Adrenal gland (tissue), 5 donors: Measurements from ENCODE around the gene MTHFD1L.

Experiments
- POLR2A ChIP-seq, 2 donors: fragments of 450-650 bp; IDR thresholded peaks; one replicate each; pipeline ENCODE4 v1.6.1; 2017; ENCODE audit warnings: antibody characterized with exemption in 2 of 2, mild to moderate bottlenecking in 2 of 2, moderate library complexity in 1 of 2
- TF ChIP-seq, protein P1 (sequence below), 6 experiments: fragments of 450-650 bp in 4 of 6; fragments of 200-600 bp in 2 of 6; sonication (generic) in 1 of 6; IDR thresholded peaks; 1 replicate in 5 of 6; 2 replicates in 1 of 6; pipeline versions ENCODE4 v1.5.1 to v1.8.0; 2016 to 2021; ENCODE audit warnings: antibody characterized with exemption in 6 of 6, mild to moderate bottlenecking in 2 of 6, moderate library complexity in 1 of 6
- donor health status: DM: no; HTN: no; CAD: no.

DNA sequence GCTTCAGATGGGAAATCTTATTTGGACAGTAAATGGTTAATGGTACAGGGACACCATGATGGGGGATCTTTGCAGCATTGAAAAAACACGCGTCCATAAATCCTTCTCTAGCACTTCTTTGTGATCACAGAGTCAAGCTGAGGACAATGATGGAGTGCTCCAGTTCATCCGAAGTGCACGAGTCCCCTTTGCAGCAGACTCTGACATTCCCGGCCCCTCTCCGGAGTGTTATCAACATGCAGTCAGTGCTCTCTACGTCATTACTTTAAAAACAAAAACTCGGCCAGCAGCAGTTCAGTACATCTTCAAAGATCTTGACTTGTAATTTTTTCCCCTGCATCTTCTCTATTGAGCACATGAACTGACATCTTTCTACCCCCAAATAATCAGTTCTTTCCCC lies 188.8 kb downstream of the MTHFD1L start:
- TF ChIP-seq POLR2A (IDR thresholded peaks at IDR 0.05): no peak
- TF ChIP-seq, protein P1, sequence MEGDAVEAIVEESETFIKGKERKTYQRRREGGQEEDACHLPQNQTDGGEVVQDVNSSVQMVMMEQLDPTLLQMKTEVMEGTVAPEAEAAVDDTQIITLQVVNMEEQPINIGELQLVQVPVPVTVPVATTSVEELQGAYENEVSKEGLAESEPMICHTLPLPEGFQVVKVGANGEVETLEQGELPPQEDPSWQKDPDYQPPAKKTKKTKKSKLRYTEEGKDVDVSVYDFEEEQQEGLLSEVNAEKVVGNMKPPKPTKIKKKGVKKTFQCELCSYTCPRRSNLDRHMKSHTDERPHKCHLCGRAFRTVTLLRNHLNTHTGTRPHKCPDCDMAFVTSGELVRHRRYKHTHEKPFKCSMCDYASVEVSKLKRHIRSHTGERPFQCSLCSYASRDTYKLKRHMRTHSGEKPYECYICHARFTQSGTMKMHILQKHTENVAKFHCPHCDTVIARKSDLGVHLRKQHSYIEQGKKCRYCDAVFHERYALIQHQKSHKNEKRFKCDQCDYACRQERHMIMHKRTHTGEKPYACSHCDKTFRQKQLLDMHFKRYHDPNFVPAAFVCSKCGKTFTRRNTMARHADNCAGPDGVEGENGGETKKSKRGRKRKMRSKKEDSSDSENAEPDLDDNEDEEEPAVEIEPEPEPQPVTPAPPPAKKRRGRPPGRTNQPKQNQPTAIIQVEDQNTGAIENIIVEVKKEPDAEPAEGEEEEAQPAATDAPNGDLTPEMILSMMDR (IDR thresholded peaks at IDR 0.05): no peak
